ENCODE measurements around the gene MRPL20. TPM values are rescaled to one million over a fixed set of nuclear protein-coding genes. Genes with fewer than 3 reads are reported as not detected.

MRPL20 gene
- total RNA-seq, 4 donors from 2014 or later, result 83.4 to 122 (median 106) TPM

DNA sequence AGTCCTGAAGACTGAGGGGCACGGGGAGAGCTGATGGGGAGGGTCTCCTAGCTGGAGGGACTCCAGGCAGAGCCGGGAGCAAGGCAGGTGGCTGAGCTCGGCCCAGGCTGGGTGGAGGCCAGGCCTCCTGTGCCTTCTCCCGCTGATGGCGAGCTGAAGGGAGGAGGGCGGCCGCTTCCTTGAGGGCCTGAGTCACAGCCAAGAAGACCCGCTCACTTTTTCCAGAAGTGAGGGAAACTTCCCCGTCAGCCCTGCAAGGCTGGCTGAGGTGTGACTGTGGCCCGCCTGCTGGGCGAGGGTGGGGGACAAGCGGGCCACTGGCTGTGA is 26.7 kb upstream of the MRPL20 start:
- WGBS, 2 donors, result 18 to 29% methylated on average over 4 to 9 of the region's 12 CpGs
- H3K4me3 ChIP-seq (ENCODE audit: low read depth, poor library complexity, severe bottlenecking), result no peak overlapping the region
- peak in 1 of 2 donors; percentile 87 for DNase-seq (ENCODE audit: low spot score in 2 of 2)
- TF ChIP-seq POLR2A (IDR thresholded peaks at IDR 0.05) (no peak), CTCF (IDR thresholded peaks at IDR 0.05) (no peak)
- intact Hi-C loops (cut with DNase I; ENCODE audit: low total_unique reads), result no loop called here

DNA sequence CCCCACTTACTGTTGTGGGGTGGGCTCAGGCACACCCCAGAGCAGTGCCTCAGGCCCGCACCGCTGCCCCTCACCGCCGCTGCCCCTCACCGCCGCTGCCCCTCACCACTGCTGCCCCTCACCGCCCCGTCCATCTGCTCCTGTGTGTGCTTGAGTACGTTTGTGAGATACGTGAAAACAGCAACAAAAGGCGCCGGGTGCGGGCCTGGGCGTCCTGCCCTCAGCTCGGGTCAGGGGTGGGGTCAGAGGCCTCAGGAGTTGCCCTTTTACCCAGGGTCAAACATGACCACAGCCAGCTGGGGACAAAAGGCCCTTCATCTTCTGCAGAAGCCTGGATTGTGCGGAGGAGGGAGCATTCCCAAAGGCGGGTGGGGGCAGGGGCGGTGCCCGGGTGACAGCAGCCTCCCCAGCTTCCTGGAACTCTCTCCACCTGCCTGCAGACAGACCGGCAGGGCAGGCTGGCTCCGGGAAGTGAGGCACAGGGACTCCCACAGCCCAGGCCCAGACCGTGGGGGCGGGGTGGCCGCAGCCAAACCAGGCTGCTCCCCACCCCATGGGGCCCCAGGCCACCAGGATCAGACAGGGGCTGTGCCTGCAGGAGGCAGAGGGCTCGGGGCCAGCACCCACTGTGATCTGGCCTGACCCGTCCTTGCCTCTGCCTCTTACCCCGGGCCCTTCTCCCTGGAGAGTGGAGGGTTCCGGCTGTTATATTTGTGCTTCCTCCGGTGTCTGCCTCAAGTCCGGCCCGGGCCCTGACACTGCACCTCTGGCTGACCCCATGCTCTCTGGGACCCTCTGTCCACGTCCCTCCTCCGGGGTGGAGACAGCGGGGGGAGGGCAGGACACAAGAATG is 26.1 kb upstream of the MRPL20 start:
- DNase-seq (ENCODE audit: low spot score in 2 of 2), result peak; percentile 70 to 94
- TF ChIP-seq CTCF (IDR thresholded peaks at IDR 0.05) (no peak), POLR2A (IDR thresholded peaks at IDR 0.05) (no peak)
- WGBS, 2 donors, result 37 to 43% methylated on average over 26 to 27 of the region's 34 CpGs
- H3K4me3 ChIP-seq (ENCODE audit: low read depth, poor library complexity, severe bottlenecking), result no peak overlapping the region
- intact Hi-C loops (cut with DNase I; ENCODE audit: low total_unique reads), result no loop called here

- 66 to 69% methylated on average over 23 to 25 of the region's 28 CpGs for WGBS, 2 donors
- H3K4me3 ChIP-seq (ENCODE audit: low read depth, poor library complexity, severe bottlenecking), result no peak overlapping the region
- no peak for TF ChIP-seq CTCF (IDR thresholded peaks at IDR 0.05)
- no peak for TF ChIP-seq POLR2A (IDR thresholded peaks at IDR 0.05)
- peak in 1 of 2 donors; percentile 78 for DNase-seq (ENCODE audit: low spot score in 2 of 2)
- intact Hi-C loops (cut with DNase I; ENCODE audit: low total_unique reads), result no loop called here
Observed at GRCh38 chr1:1432274-1432950, 25.3 kb upstream of the MRPL20 start.

- H3K4me3 ChIP-seq (ENCODE audit: low read depth, poor library complexity, severe bottlenecking), result no peak overlapping the region
- intact Hi-C loops (cut with DNase I; ENCODE audit: low total_unique reads), result no loop called here
- 20 to 74% methylated on average over 1 to 5 of the region's 5 CpGs for WGBS, 2 donors
- no peak for TF ChIP-seq CTCF (IDR thresholded peaks at IDR 0.05)
- peak in 1 of 2 donors; percentile 91 for DNase-seq (ENCODE audit: low spot score in 2 of 2)
Observed at GRCh38 chr1:1431845-1432273, 24.8 kb upstream of the MRPL20 start.

DNA sequence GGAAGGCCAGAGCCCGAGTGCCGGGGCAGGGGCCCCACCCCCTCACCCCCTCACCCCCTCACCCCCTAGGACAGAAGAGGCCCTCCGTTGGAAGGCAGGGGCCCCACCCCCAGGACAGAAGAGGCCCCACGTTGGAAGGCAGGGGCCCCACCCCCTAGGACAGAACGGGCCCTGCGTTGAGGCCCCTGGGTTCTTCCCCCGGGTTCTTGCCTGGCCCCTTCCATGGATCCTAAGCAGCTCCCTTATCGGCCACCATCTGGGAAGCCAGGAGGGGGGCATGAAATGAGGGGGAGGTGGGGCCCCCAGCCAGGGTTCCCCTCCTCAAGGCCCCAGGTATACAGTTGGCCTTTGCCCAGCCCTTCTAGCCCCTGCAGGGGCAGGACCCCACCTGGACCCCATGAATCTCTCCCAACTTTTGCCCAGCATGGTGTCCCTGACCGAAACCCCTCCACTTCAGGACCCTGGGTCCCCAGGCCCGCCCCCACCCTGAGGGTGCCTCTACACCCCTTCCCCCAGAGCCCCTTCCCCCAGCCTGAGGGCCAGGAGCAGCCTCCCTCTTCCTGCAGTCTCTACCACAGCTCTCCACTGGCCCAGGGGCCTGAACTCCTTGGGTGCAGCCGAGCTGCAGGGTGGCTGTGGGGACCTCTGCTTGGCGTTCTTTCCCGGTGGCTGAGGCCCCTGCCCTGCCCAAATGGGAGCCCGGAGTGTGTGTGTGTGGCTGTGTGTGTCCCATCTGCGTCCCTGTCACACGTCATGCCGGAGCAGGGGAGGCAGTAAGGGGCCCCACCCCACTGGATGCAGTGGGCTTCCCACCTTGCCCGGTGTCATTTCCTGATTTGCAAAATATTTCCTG is 24.1 kb upstream of the MRPL20 start:
- intact Hi-C loops (cut with DNase I; ENCODE audit: low total_unique reads), result no loop called here
- TF ChIP-seq CTCF (IDR thresholded peaks at IDR 0.05) (no peak), POLR2A (IDR thresholded peaks at IDR 0.05) (no peak)
- WGBS, 2 donors, result 59 to 71% methylated on average over 14 to 16 of the region's 18 CpGs
- no peak for DNase-seq (ENCODE audit: low spot score in 2 of 2)
- H3K4me3 ChIP-seq (ENCODE audit: low read depth, poor library complexity, severe bottlenecking), result no peak overlapping the region
